Liver (tissue), 3 donors: ENCODE data around the gene TIAM1.

Experiments
- RAD21 ChIP-seq, 2 donors: IDR thresholded peaks; 2 replicates each; pipeline ENCODE4 v1.6.1; 2016; ENCODE audit warnings: antibody characterized with exemption in 2 of 2, mild to moderate bottlenecking in 2 of 2
- YY1 ChIP-seq: IDR thresholded peaks from 2 replicates; pipeline ENCODE4 v1.6.1; 2016; ENCODE audit warnings: antibody characterized with exemption, mild to moderate bottlenecking
- TF ChIP-seq, protein P1 (sequence below): fragments of 150-350 bp; IDR thresholded peaks from 2 replicates; pipeline ENCODE4 v1.5.1; 2017; ENCODE audit warnings: improper control_type of control experiment, low read depth, low read length; ENCODE audit not compliant: missing input control
- donor health status: healthy.
- donor health status: healthy.

- TF ChIP-seq YY1 (no peak), RAD21 (IDR thresholded peaks at IDR 0.05) (no peak)
- TF ChIP-seq, protein P1, sequence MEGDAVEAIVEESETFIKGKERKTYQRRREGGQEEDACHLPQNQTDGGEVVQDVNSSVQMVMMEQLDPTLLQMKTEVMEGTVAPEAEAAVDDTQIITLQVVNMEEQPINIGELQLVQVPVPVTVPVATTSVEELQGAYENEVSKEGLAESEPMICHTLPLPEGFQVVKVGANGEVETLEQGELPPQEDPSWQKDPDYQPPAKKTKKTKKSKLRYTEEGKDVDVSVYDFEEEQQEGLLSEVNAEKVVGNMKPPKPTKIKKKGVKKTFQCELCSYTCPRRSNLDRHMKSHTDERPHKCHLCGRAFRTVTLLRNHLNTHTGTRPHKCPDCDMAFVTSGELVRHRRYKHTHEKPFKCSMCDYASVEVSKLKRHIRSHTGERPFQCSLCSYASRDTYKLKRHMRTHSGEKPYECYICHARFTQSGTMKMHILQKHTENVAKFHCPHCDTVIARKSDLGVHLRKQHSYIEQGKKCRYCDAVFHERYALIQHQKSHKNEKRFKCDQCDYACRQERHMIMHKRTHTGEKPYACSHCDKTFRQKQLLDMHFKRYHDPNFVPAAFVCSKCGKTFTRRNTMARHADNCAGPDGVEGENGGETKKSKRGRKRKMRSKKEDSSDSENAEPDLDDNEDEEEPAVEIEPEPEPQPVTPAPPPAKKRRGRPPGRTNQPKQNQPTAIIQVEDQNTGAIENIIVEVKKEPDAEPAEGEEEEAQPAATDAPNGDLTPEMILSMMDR: no peak
These were observed 215.8 kb downstream of the TIAM1 start for GRCh38 chr21:31128234-31128633.
